GM12864 (cell line): Measurements from ENCODE around the gene SHTN1.

Source experiments
- DNase-seq: peaks from one replicate; pipeline ENCODE4 v3.0.0-alpha.2; 2011; ENCODE audit warnings: low read depth
- H3K4me3 ChIP-seq: 2 replicates; pipeline ENCODE4 v1.5.1; 2011; ENCODE audit warnings: mild to moderate bottlenecking, low read depth, low read length, control low read depth
- TF ChIP-seq, protein P1 (sequence below): IDR thresholded peaks from 2 replicates; pipeline ENCODE4 v1.5.1; 2011; ENCODE audit warnings: low read depth, mild to moderate bottlenecking, moderate library complexity, low read length, control low read depth, inconsistent platforms; ENCODE audit errors: missing control alignments

SHTN1 gene, protein sequence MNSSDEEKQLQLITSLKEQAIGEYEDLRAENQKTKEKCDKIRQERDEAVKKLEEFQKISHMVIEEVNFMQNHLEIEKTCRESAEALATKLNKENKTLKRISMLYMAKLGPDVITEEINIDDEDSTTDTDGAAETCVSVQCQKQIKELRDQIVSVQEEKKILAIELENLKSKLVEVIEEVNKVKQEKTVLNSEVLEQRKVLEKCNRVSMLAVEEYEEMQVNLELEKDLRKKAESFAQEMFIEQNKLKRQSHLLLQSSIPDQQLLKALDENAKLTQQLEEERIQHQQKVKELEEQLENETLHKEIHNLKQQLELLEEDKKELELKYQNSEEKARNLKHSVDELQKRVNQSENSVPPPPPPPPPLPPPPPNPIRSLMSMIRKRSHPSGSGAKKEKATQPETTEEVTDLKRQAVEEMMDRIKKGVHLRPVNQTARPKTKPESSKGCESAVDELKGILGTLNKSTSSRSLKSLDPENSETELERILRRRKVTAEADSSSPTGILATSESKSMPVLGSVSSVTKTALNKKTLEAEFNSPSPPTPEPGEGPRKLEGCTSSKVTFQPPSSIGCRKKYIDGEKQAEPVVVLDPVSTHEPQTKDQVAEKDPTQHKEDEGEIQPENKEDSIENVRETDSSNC

DNA sequence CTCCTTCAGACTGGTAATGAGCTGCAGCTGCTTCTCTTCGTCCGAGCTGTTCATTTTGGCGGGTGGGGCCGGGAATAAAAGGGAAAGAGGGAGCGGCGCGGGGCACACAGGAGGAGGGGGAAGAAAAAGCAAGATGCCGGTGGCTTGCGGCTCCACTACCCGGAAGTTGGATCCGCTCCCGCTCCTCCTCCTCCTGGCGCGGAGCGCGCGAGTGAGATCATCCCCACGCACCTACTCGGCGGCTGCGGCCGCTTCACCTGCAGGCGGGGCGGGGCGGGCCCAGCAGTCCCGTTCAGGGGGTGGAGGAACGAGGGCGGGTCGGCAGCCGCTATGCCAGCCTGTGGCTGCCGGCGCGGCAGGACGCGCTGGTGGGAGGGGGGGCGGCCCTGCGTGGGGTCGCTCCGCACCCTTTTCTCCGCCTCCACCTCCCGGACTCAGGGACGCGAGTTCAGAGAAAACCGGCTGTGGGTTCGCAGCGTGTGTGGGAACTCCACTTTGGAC lies at the start of gene SHTN1:
TSS of gene SHTN1 (minus strand) at position 162 of the 501 bp plus-strand sequence. CDS start at position 54, 108 bp downstream.
- TF ChIP-seq, protein P1, sequence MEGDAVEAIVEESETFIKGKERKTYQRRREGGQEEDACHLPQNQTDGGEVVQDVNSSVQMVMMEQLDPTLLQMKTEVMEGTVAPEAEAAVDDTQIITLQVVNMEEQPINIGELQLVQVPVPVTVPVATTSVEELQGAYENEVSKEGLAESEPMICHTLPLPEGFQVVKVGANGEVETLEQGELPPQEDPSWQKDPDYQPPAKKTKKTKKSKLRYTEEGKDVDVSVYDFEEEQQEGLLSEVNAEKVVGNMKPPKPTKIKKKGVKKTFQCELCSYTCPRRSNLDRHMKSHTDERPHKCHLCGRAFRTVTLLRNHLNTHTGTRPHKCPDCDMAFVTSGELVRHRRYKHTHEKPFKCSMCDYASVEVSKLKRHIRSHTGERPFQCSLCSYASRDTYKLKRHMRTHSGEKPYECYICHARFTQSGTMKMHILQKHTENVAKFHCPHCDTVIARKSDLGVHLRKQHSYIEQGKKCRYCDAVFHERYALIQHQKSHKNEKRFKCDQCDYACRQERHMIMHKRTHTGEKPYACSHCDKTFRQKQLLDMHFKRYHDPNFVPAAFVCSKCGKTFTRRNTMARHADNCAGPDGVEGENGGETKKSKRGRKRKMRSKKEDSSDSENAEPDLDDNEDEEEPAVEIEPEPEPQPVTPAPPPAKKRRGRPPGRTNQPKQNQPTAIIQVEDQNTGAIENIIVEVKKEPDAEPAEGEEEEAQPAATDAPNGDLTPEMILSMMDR: no peak
- DNase-seq: no peak
- H3K4me3 ChIP-seq: peak within 1 kb of the TSS; percentile 44

GRCh38 chr10:117053482-117053881 lies 48.5 kb upstream of the SHTN1 start:
- DNase-seq: no peak
- no peak overlapping the region for H3K4me3 ChIP-seq
- TF ChIP-seq, protein P1: no peak

DNA sequence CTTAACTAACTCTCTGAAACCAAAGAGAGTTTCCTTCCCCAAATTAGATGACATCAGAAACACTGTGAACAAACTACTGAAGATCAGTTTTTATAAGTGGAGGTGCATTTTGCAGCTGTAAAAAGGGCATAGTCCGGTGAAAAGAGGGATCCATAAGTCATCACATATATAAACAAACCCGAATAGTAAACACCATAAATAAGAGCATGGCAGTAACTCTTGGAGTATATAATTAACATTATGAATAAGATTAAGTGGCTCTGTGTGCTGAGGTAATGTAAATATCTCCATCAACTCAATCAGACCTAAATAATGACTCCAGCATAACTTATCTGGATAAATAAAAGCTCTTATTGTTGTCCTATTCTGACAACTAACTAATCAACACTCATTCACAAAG lies 43.0 kb upstream of the SHTN1 start:
- no peak for DNase-seq
- H3K4me3 ChIP-seq: no peak overlapping the region
- TF ChIP-seq, protein P1: no peak

DNA sequence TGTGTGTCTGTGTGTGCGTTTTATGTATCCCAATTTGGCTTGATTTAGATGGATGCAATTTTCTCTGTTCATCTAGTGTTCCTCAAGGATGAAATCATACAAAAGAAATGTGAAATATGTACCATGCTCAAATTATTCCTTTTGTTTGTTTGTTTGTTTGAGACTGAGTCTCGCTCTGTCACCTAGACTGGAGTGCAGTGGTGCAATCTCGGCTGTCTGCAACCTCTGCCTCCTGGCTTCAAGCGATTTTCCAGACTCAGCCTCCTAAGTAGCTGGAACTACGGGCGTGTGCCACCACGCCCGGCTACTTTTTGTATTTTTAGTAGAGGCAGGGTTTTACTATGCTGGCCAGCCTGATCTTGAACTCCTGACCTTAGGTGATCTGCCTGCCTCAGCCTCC lies 11.3 kb upstream of the SHTN1 start:
- no peak overlapping the region for H3K4me3 ChIP-seq
- no peak for DNase-seq
- TF ChIP-seq, protein P1: no peak

DNA sequence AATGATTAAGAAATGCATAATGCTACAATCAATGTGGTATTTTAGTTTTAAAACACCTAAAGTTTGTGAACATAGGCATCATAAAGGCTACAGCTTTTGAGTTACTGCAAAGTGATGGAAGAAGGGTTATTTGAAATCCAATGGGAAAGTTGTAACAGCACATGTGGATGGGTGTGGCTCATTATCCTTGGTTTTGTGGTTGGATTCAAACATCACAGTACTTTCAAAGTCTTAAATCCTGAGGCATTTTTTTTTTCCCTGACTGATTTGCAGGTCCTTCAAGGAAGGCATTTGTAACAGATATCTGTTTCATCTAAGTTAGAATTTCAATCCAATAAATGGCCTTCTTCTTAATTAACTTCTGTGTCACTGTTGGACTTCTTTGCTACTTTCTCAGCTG lies 9.8 kb upstream of the SHTN1 start:
- TF ChIP-seq, protein P1: no peak
- H3K4me3 ChIP-seq: no peak overlapping the region
- DNase-seq: no peak

- DNase-seq: no peak
- TF ChIP-seq, protein P1: no peak
- no peak overlapping the region for H3K4me3 ChIP-seq
These were observed 2.1 kb upstream of the SHTN1 start for GRCh38 chr10:117007080-117007479.
